T-helper 17 cell (primary cell): ENCODE results near the gene API5. TPM values are rescaled to one million over a fixed set of nuclear protein-coding genes. Genes with fewer than 3 reads are reported as not detected.

Source experiments
- ATAC-seq: fragments of 150-1000 bp; cut with Tn5 transposase; 2 replicates; pipeline ENCODE4 v1.10.0; 2021; ENCODE audit warnings: mild to moderate bottlenecking, moderate library complexity
- DNase-seq, 3 donors: peaks; one replicate each; pipeline versions ENCODE4 v3.0.0 to v3.0.0-alpha.2; 2020 to 2021
- H3K9me3 ChIP-seq: one replicate; pipeline ENCODE4 v1.7.0; 2013; ENCODE audit warnings: low read length, mild to moderate bottlenecking; ENCODE audit not compliant: control insufficient read depth, poor library complexity, severe bottlenecking
- H3K27ac Mint-ChIP-seq: one replicate; pipeline ENCODE4 v1.8.0; 2022; ENCODE audit warnings: mild to moderate bottlenecking, moderate library complexity, mixed read lengths
- H3K27me3 Mint-ChIP-seq: one replicate; pipeline ENCODE4 v1.8.0; 2022; ENCODE audit warnings: mixed read lengths
- H3K36me3 Mint-ChIP-seq: one replicate; pipeline ENCODE4 v1.8.0; 2022; ENCODE audit warnings: low read depth, mixed read lengths
- H3K4me1 Mint-ChIP-seq: one replicate; pipeline ENCODE4 v1.8.0; 2022; ENCODE audit warnings: mild to moderate bottlenecking, mixed read lengths
- H3K4me3 Mint-ChIP-seq: one replicate; pipeline ENCODE4 v1.8.0; 2022; ENCODE audit warnings: mild to moderate bottlenecking, moderate library complexity, mixed read lengths
- total RNA-seq, 4 donors: library from RNA in 2 of 4; stranded (reverse) in 2 of 4; gene quantifications; one replicate each; pipeline ENCODE4 v1.2.3 and lab custom pipeline; 2022 to 2026

API5 gene
- total RNA-seq, 2 donors from 2014 or later: 67.4 to 71.7 TPM

DNA sequence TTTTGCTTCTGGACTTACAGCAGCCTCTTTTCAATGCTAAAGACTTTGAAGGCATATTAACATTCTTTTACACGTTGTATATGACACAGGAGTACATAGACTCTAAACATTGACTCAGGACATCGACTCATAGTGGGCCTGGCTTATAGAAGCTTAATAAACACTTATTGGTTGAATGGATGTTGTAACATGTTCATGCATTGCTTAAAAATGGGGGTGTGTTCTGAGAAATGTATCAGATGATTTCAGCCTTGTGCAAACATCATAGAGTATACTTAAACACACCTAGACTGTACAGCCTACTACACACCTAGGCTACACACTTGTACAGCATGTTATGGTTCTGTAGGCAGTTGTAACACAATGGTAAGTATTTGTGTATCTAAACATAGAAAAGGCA is 64.8 kb downstream of the API5 start:
- no peaks in the 10 kb centered on the region for H3K9me3 ChIP-seq
- Mint-ChIP-seq H3K4me1 (peaks cover 17% of the 10 kb centered on the region), H3K27ac (no peak overlapping the region), H3K36me3 (peaks cover 1% of the 10 kb centered on the region), H3K27me3 (no peaks in the 10 kb centered on the region), H3K4me3 (no peak overlapping the region)
- no peak for ATAC-seq
- no peak for DNase-seq

- no peaks in the 10 kb centered on the region for H3K9me3 ChIP-seq
Observed at GRCh38 chr11:43377389-43377788, 65.6 kb downstream of the API5 start.

GRCh38 chr11:43378897-43379296 is 67.1 kb downstream of the API5 start:
- Mint-ChIP-seq H3K4me1 (peaks cover 18% of the 10 kb centered on the region), H3K27ac (no peak overlapping the region), H3K27me3 (no peaks in the 10 kb centered on the region), H3K4me3 (no peak overlapping the region), H3K36me3 (peaks cover 4% of the 10 kb centered on the region)
- no peak for ATAC-seq
- no peaks in the 10 kb centered on the region for H3K9me3 ChIP-seq
- DNase-seq: no peak

More at GRCh38 chr11:43377389-43377788, 65.6 kb downstream of the API5 start:
- DNase-seq (no peak), ATAC-seq (no peak)
- no peak overlapping the region for H3K4me3 Mint-ChIP-seq
- H3K27ac Mint-ChIP-seq: no peak overlapping the region
- H3K27me3 Mint-ChIP-seq: no peaks in the 10 kb centered on the region
- peaks cover 4% of the 10 kb centered on the region for H3K36me3 Mint-ChIP-seq
- peaks cover 20% of the 10 kb centered on the region for H3K4me1 Mint-ChIP-seq

DNA sequence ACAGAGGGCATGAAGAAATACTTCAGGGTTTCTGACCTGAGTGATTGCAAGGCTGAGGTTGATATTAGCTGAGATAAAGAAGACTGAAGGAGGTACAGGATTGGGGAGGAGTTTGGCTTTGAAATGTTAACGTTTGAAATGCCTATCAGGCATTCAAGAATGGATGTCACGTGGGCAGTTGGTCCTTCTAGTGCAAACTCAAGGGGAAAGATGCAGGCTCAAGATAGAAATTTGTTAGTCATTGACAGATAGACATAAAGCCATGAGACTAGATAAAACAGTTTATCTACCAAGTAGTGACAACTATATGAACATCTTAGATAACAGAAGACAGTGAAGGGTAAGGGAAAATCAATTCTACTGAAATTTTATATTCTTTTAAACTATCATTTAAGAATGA is 70.0 kb downstream of the API5 start:
- Mint-ChIP-seq H3K4me1 (peaks cover 12% of the 10 kb centered on the region), H3K27me3 (no peaks in the 10 kb centered on the region), H3K27ac (peak overlapping the region; percentile 41), H3K36me3 (peaks cover 4% of the 10 kb centered on the region), H3K4me3 (no peak overlapping the region)
- H3K9me3 ChIP-seq: no peaks in the 10 kb centered on the region
- ATAC-seq (no peak), DNase-seq (no peak)

DNA sequence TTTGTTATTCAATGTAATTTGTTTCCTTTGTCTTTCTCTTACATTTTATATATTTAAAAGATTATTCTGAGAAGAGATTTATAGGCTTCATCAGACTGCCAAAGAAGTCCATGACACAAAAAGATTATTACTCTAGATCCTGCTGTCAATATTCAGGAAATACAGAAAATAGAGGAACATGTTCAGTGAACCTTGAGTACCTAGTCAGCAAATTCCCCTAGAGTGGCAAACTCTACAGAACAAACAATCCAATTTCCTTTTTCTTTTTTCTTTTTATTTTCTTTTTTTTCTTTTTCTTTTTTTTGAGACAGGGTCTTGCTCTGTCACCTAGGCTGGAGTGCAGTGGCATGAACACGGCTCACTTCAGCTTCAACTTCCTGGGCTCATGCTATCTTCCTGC is 70.8 kb downstream of the API5 start:
- DNase-seq: no peak
- ATAC-seq: no peak
- H3K27me3 Mint-ChIP-seq: no peaks in the 10 kb centered on the region
- no peak overlapping the region for H3K4me3 Mint-ChIP-seq
- no peaks in the 10 kb centered on the region for H3K9me3 ChIP-seq
- H3K27ac Mint-ChIP-seq: no peak overlapping the region
- peaks cover 4% of the 10 kb centered on the region for H3K36me3 Mint-ChIP-seq
- peaks cover 10% of the 10 kb centered on the region for H3K4me1 Mint-ChIP-seq

- DNase-seq (no peak), ATAC-seq (no peak)
- Mint-ChIP-seq H3K36me3 (peaks cover 4% of the 10 kb centered on the region), H3K4me1 (peaks cover 7% of the 10 kb centered on the region), H3K27ac (peak overlapping the region; percentile 81), H3K27me3 (no peaks in the 10 kb centered on the region), H3K4me3 (no peak overlapping the region)
- no peaks in the 10 kb centered on the region for H3K9me3 ChIP-seq
Observed at GRCh38 chr11:43384393-43384792, 72.6 kb downstream of the API5 start.

DNA sequence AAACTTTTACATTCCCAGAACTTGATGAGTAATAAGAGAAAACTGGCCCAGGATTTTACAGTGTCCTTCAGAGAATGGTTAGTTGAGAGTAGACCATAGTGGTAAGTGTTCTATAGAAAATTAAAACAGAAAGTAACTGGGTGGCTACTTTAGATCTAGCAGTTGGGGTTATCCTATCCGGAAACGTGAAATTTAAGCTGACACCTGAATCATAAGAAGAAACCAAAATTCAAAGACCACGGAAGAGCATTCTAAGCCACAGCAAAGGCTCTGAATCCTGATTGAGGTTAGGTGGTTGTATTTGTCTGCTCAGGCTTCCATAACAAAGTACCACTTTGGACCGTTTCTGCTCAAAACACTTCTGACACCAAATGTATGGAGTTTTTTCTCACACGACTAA is 80.9 kb downstream of the API5 start:
- H3K27ac Mint-ChIP-seq: peak overlapping the region; percentile 53
- peak overlapping the region; percentile 31 for H3K4me3 Mint-ChIP-seq
- peaks cover 8% of the 10 kb centered on the region for H3K36me3 Mint-ChIP-seq
- H3K9me3 ChIP-seq: no peaks in the 10 kb centered on the region
- no peak for DNase-seq
- no peaks in the 10 kb centered on the region for H3K27me3 Mint-ChIP-seq
- H3K4me1 Mint-ChIP-seq: peaks cover 16% of the 10 kb centered on the region
- ATAC-seq: peak; percentile 80

- no peak for DNase-seq
- Mint-ChIP-seq H3K36me3 (peaks cover 8% of the 10 kb centered on the region), H3K27me3 (no peaks in the 10 kb centered on the region), H3K27ac (peak overlapping the region; percentile 65), H3K4me1 (peaks cover 18% of the 10 kb centered on the region), H3K4me3 (peak overlapping the region; percentile 36)
- ATAC-seq: no peak
- no peaks in the 10 kb centered on the region for H3K9me3 ChIP-seq
Observed at GRCh38 chr11:43393765-43394355, 82.1 kb downstream of the API5 start.

Other genes starting within 250 kb of the API5 start
- gene TTC17, start 46.9 kb downstream of the API5 start, total RNA-seq: 10 to 100 TPM; 95.4 to 98.0 TPM